Neural progenitor cell (in vitro differentiated cells): ENCODE measurements around the gene PRDM15. TPM values are rescaled to one million over a fixed set of nuclear protein-coding genes. Genes with fewer than 3 reads are reported as not detected.

Experiments used
- DNase-seq: peaks from one replicate; pipeline ENCODE4 v3.0.0-alpha.2; 2016; ENCODE audit warnings: low spot score
- H2AFZ ChIP-seq: fragments of 200-600 bp; sonication (generic); replicated peaks from 2 replicates; pipeline ENCODE4 v1.6.1; 2016; ENCODE audit warnings: antibody characterized with exemption
- H3F3A ChIP-seq: fragments of 200-600 bp; sonication (generic); 2 replicates; pipeline ENCODE4 v1.6.1; 2016; ENCODE audit warnings: antibody characterized with exemption, low read depth
- H3K27ac ChIP-seq: fragments of 200-600 bp; sonication (generic); 2 replicates; pipeline ENCODE4 v1.5.1; 2016; ENCODE audit warnings: mild to moderate bottlenecking
- H3K27me3 ChIP-seq: fragments of 200-600 bp; sonication (generic); 2 replicates; pipeline ENCODE4 v1.6.1; 2016; ENCODE audit warnings: mild to moderate bottlenecking, moderate library complexity
- H3K36me3 ChIP-seq: fragments of 200-600 bp; sonication (generic); 2 replicates; pipeline ENCODE4 v1.5.1; 2016
- H3K4me1 ChIP-seq: fragments of 200-600 bp; sonication (generic); 2 replicates; pipeline ENCODE4 v1.6.1; 2016; ENCODE audit warnings: mixed run types
- H3K4me2 ChIP-seq: fragments of 200-600 bp; sonication (generic); 2 replicates; pipeline ENCODE4 v1.6.1; 2016
- H3K4me3 ChIP-seq: fragments of 200-600 bp; sonication (generic); 2 replicates; pipeline ENCODE4 v1.5.1; 2016
- H3K79me2 ChIP-seq: fragments of 200-600 bp; sonication (generic); 2 replicates; pipeline ENCODE4 v1.6.1; 2016; ENCODE audit warnings: low read depth
- H3K9ac ChIP-seq: fragments of 200-600 bp; sonication (generic); 2 replicates; pipeline ENCODE4 v1.6.1; 2016
- H3K9me3 ChIP-seq: fragments of 200-600 bp; sonication (generic); 2 replicates; pipeline ENCODE4 v1.5.1; 2016; ENCODE audit warnings: low read depth
- H4K20me1 ChIP-seq: fragments of 200-600 bp; sonication (generic); 2 replicates; pipeline ENCODE4 v1.6.1; 2016; ENCODE audit warnings: low read depth
- H3K27ac Mint-ChIP-seq: 3 replicates; pipeline ENCODE4 v1.8.0; 2021; ENCODE audit warnings: mixed read lengths
- H3K27me3 Mint-ChIP-seq: 2 replicates; pipeline ENCODE4 v1.8.0; 2022; ENCODE audit warnings: low read depth, mild to moderate bottlenecking, inconsistent platforms, moderate library complexity, mixed read lengths; ENCODE audit not compliant: insufficient read depth
- H3K36me3 Mint-ChIP-seq: 3 replicates; pipeline ENCODE4 v1.8.0; 2021; ENCODE audit warnings: mixed read lengths
- H3K4me1 Mint-ChIP-seq: 3 replicates; pipeline ENCODE4 v1.8.0; 2021; ENCODE audit warnings: mixed read lengths
- H3K4me3 Mint-ChIP-seq: 3 replicates; pipeline ENCODE4 v1.8.0; 2021; ENCODE audit warnings: mild to moderate bottlenecking, moderate library complexity, mixed read lengths
- H3K9me3 Mint-ChIP-seq: 3 replicates; pipeline ENCODE4 v1.8.0; 2020; ENCODE audit warnings: mixed read lengths
- CTCF ChIP-seq: fragments of 200-600 bp; sonication (generic); IDR thresholded peaks from 2 replicates; pipeline ENCODE4 v1.5.1; 2017; ENCODE audit warnings: antibody characterized with exemption, mild to moderate bottlenecking
- EZH2 ChIP-seq: fragments of 200-600 bp; sonication (generic); IDR thresholded peaks from 2 replicates; pipeline ENCODE4 v1.6.1; 2017; ENCODE audit warnings: antibody characterized with exemption, mild to moderate bottlenecking, moderate library complexity
- EZH2phosphoT487 ChIP-seq: fragments of 200-600 bp; sonication (generic); IDR thresholded peaks from 2 replicates; pipeline ENCODE4 v1.6.1; 2017; ENCODE audit warnings: antibody characterized with exemption
- total RNA-seq: library from RNA; depleted of rRNA; stranded (reverse); fragments of >200 nt; gene quantifications from 2 replicates; pipeline ENCODE4 v1.2.3, GENCODE V29; 2015; ENCODE audit warnings: low replicate concordance

PRDM15 gene
- total RNA-seq, 1 donor from 2014 or later = 9.0 TPM

DNA sequence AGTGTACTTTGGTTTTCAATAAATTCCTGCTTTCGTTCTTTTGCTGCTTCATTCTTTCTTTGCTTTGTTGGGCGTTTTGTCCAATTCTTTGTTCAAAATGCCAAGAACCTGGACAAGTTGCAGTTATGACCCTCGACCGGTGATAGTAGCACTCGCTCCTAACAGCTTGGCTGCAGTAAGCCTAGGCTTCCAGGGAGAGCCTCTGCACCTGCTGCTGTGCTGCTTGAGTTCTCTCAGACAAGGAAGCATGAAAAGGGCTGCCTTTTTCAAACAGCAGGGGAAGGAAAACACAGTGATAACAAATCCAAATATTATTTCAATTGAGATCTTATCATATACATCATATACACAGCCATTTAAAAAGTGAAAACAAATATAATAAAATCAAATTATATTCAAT lies 99.5 kb downstream of the PRDM15 start:
- Histone ChIP-seq H3K36me3 (no peaks in the 10 kb centered on the region), H2AFZ (peak overlapping the region; percentile 79), H3F3A (peaks cover 15% of the 10 kb centered on the region), H3K9ac (no peak overlapping the region), H3K27me3 (peaks cover 12% of the 10 kb centered on the region), H4K20me1 (no peaks in the 10 kb centered on the region), H3K4me1 (peaks cover 13% of the 10 kb centered on the region), H3K27ac (no peak overlapping the region), H3K9me3 (no peaks in the 10 kb centered on the region), H3K79me2 (no peaks in the 10 kb centered on the region), H3K4me3 (no peak overlapping the region), H3K4me2 (peak overlapping the region; percentile 48)
- H3K4me3 Mint-ChIP-seq = no peak overlapping the region
- peaks cover 20% of the 10 kb centered on the region for H3K4me1 Mint-ChIP-seq
- H3K36me3 Mint-ChIP-seq = no peaks in the 10 kb centered on the region
- no peaks in the 10 kb centered on the region for H3K27me3 Mint-ChIP-seq
- no peak overlapping the region for H3K27ac Mint-ChIP-seq
- no peak for TF ChIP-seq EZH2phosphoT487
- no peak for TF ChIP-seq EZH2
- no peak for TF ChIP-seq CTCF
- DNase-seq = no peak
- no peaks in the 10 kb centered on the region for H3K9me3 Mint-ChIP-seq

- Histone ChIP-seq H3K79me2 (no peaks in the 10 kb centered on the region), H3K36me3 (no peaks in the 10 kb centered on the region), H3K9ac (no peak overlapping the region), H4K20me1 (no peaks in the 10 kb centered on the region), H3K4me1 (peaks cover 13% of the 10 kb centered on the region), H3K27me3 (peaks cover 12% of the 10 kb centered on the region), H3K4me2 (peak overlapping the region; percentile 48), H3K9me3 (no peaks in the 10 kb centered on the region), H2AFZ (peak overlapping the region; percentile 79), H3K27ac (no peak overlapping the region), H3F3A (peaks cover 15% of the 10 kb centered on the region), H3K4me3 (no peak overlapping the region)
- Mint-ChIP-seq H3K36me3 (no peaks in the 10 kb centered on the region), H3K9me3 (no peaks in the 10 kb centered on the region), H3K27ac (no peak overlapping the region), H3K4me3 (no peak overlapping the region), H3K27me3 (peaks cover 2% of the 10 kb centered on the region), H3K4me1 (peaks cover 20% of the 10 kb centered on the region)
- TF ChIP-seq EZH2phosphoT487 = no peak
- peak; percentile 35 for TF ChIP-seq CTCF
- no peak for TF ChIP-seq EZH2
- peak; percentile 69 for DNase-seq
Measured at GRCh38 chr21:41778930-41779600, 100.1 kb downstream of the PRDM15 start.

DNA sequence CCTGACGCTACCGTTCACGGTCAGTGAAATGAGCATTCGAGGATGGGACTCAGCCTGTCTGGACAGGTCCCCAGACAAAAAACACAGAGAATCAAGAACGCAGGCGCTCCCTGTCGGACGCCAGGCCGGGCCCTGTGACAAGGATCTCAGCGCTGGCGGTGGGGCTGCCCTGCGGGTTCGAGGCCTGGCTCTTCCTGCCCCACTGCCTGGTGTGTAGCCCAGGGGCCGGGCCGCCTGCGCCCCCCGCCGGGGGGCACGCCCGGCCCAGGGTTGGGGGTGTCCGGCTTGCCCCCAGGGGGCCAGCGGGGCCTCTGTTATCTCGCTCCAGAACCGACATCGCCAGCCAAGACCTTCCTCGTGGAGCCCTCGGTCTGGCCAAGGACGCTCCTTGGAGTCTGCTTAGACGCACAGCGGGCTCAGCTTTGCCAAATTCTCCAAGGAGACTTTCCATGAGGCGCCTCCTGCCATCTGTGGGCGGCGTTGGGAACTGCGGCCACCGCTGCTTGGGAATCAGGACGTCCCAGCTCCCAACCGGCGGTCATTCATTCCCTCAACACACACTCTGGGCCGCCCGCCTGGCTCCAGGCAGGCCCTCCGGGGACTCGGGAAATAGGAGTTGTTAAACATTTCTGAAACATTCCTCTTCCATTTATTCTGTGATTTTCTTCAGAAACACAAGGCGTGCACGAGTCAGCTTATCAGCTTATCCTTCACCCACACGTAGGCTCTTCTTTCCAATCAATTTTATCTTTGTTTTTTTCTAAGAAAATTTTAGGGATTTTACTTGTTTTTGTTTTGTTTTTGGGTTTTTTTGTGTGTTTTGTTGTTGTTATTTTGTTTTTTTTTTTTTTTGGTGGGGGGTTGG lies 101.0 kb downstream of the PRDM15 start:
- peaks cover 17% of the 10 kb centered on the region for H3K4me1 Mint-ChIP-seq
- Histone ChIP-seq H3K4me2 (peak overlapping the region; percentile 57), H3K27ac (no peak overlapping the region), H3K9me3 (no peaks in the 10 kb centered on the region), H3K4me1 (peaks cover 13% of the 10 kb centered on the region), H3K79me2 (no peaks in the 10 kb centered on the region), H3K9ac (no peak overlapping the region), H3F3A (peaks cover 15% of the 10 kb centered on the region), H3K27me3 (peaks cover 14% of the 10 kb centered on the region), H3K4me3 (no peak overlapping the region), H4K20me1 (no peaks in the 10 kb centered on the region), H2AFZ (peak overlapping the region; percentile 37), H3K36me3 (no peaks in the 10 kb centered on the region)
- no peaks in the 10 kb centered on the region for H3K36me3 Mint-ChIP-seq
- peak; percentile 93 for DNase-seq
- H3K9me3 Mint-ChIP-seq = no peaks in the 10 kb centered on the region
- H3K27me3 Mint-ChIP-seq = peaks cover 2% of the 10 kb centered on the region
- no peak overlapping the region for H3K27ac Mint-ChIP-seq
- no peak for TF ChIP-seq EZH2
- TF ChIP-seq CTCF = peak; percentile 84
- H3K4me3 Mint-ChIP-seq = no peak overlapping the region
